Panc1 (cell line): ENCODE data around the gene OR2W3. TPM values are rescaled to one million over a fixed set of nuclear protein-coding genes. Genes with fewer than 3 reads are reported as not detected.

Experiments used
- ATAC-seq: fragments of 200-7000 bp; cut with Tn5 transposase; 2 replicates; pipeline ENCODE4 v1.9.1; 2020; ENCODE audit warnings: mild to moderate bottlenecking, moderate library complexity
- BruUV-seq: library from RNA; stranded (reverse); fragments of 400-500 nt; replicated peaks from 2 replicates; lab custom pipeline; 2021; lab: Mats Ljungman, UMichigan
- CTCF ChIA-PET: fragments of 300-600 bp; sonication (Branson Sonifier 250); formaldehyde crosslinking; loops from one replicate; lab custom pipeline; 2022; ENCODE audit warnings: antibody characterized with exemption; lab: Charles Lee
- POLR2A ChIA-PET: fragments of 300-600 bp; sonication (Branson Sonifier 250); formaldehyde crosslinking; loops from one replicate; lab custom pipeline; 2022; ENCODE audit warnings: antibody characterized with exemption; lab: Charles Lee
- DNase-seq: peaks from one replicate; pipeline ENCODE4 v3.0.0-alpha.2; 2010; ENCODE audit warnings: low read depth, low spot score
- H3K27ac ChIP-seq: 2 replicates; pipeline ENCODE4 v1.5.1; 2011; ENCODE audit warnings: mild to moderate bottlenecking, low read length, inconsistent platforms
- H3K27me3 ChIP-seq: fragments of 200-500 bp; sonication (Bioruptor generic); 2 replicates; pipeline ENCODE4 v1.6.0; 2014; ENCODE audit warnings: low read length, inconsistent platforms; ENCODE audit not compliant: control insufficient read depth, insufficient read depth
- H3K36me3 ChIP-seq: fragments of 200-500 bp; sonication (Bioruptor generic); 2 replicates; pipeline ENCODE4 v1.5.1; 2014; ENCODE audit warnings: inconsistent platforms, mild to moderate bottlenecking, low read length, moderate library complexity; ENCODE audit not compliant: control insufficient read depth, insufficient read depth
- H3K4me1 ChIP-seq: 2 replicates; pipeline ENCODE4 v1.5.1; 2011; ENCODE audit warnings: inconsistent platforms, mild to moderate bottlenecking, low read length, moderate library complexity; ENCODE audit not compliant: control insufficient read depth, insufficient read depth
- H3K4me3 ChIP-seq, 2 experiments: 2 replicates each; pipeline ENCODE4 v1.5.1; 2011 to 2012; ENCODE audit warnings: low read depth in 2 of 2, low read length in 2 of 2, mild to moderate bottlenecking in 2 of 2, inconsistent platforms in 1 of 2, moderate library complexity in 1 of 2
- H3K9me3 ChIP-seq: fragments of 200-500 bp; sonication (Bioruptor generic); 2 replicates; pipeline ENCODE4 v1.5.1; 2014; ENCODE audit warnings: low read depth, mild to moderate bottlenecking, inconsistent platforms, low read length, moderate library complexity; ENCODE audit not compliant: control insufficient read depth, insufficient read depth
- CTCF ChIP-seq: fragments of 450-650 bp; IDR thresholded peaks from 2 replicates; pipeline ENCODE4 v1.5.1; 2017; ENCODE audit warnings: mild to moderate bottlenecking
- POLR2AphosphoS5 ChIP-seq: IDR thresholded peaks from 2 replicates; pipeline ENCODE4 v1.6.1; 2012; ENCODE audit warnings: mild to moderate bottlenecking, low read depth, low read length, moderate library complexity
- REST ChIP-seq, 2 experiments: IDR thresholded peaks; 2 replicates each; pipeline ENCODE4 v1.6.1; 2011 to 2012; ENCODE audit warnings: low read depth in 2 of 2, control low read depth in 1 of 2, low read length in 1 of 2, mild to moderate bottlenecking in 1 of 2, moderate library complexity in 1 of 2; ENCODE audit not compliant: insufficient read depth in 1 of 2
- SIN3A ChIP-seq: IDR thresholded peaks from 2 replicates; pipeline ENCODE4 v1.6.1; 2012; ENCODE audit warnings: low read depth, mild to moderate bottlenecking, low read length, moderate library complexity, borderline replicate concordance; ENCODE audit not compliant: insufficient read depth
- TCF7L2 ChIP-seq: IDR thresholded peaks from 2 replicates; pipeline ENCODE4 v1.6.1; 2011; ENCODE audit warnings: mild to moderate bottlenecking, low read depth, low read length, inconsistent platforms
- in situ Hi-C: cut with HindIII; loops from 2 replicates; pipeline ENCODE4 v1.10.0; 2016; ENCODE audit warnings: low sequenced_read_pairs, low pct_unique_long_range_greater_than_20kb
- intact Hi-C: fragments of 100-400 bp; cut with micrococcal nuclease; formaldehyde crosslinking; loops from one replicate; pipeline ENCODE4 v1.10.0; 2022; ENCODE audit not compliant: unreplicated experiment
- total RNA-seq: library from RNA; stranded (reverse); gene quantifications from one replicate; pipeline ENCODE4 v1.2.1, GENCODE V29; 2021; ENCODE audit not compliant: unreplicated experiment

The OR2W3 gene
- total RNA-seq, 1 experiment from 2014 or later: not detected

GRCh38 chr1:247862756-247863155 is 32.6 kb upstream of the OR2W3 start:
- ChIA-PET CTCF (no interaction called here), POLR2A (no interaction called here)
- TF ChIP-seq SIN3A: no peak
- no peak for TF ChIP-seq CTCF
- no peak for TF ChIP-seq POLR2AphosphoS5
- TF ChIP-seq TCF7L2: no peak
- no peak for TF ChIP-seq REST (IDR thresholded peaks at IDR 0.05; ENCODE audit: insufficient read depth in 1 of 2, low read depth in 2 of 2, low read length in 1 of 2)
- Histone ChIP-seq H3K36me3 (no peaks in the 10 kb centered on the region), H3K4me1 (no peaks in the 10 kb centered on the region), H3K4me3 (no peak overlapping the region), H3K27ac (no peak overlapping the region), H3K27me3 (no peaks in the 10 kb centered on the region), H3K9me3 (no peaks in the 10 kb centered on the region)
- DNase-seq (no peak), ATAC-seq (no peak)
- intact Hi-C loops (no loop called here), in situ Hi-C loops (no loop called here)
- no TSS peak for BruUV-seq

GRCh38 chr1:247864644-247865043 is 30.7 kb upstream of the OR2W3 start:
- no TSS peak for BruUV-seq
- POLR2A ChIA-PET: no interaction called here
- in situ Hi-C loops (no loop called here), intact Hi-C loops (no loop called here)
- no peak for ATAC-seq
- H3K4me3 ChIP-seq: no peak overlapping the region
- no peaks in the 10 kb centered on the region for H3K9me3 ChIP-seq
- CTCF ChIA-PET: no interaction called here
- no peaks in the 10 kb centered on the region for H3K4me1 ChIP-seq
- no peak for DNase-seq
- no peaks in the 10 kb centered on the region for H3K27me3 ChIP-seq
- TF ChIP-seq SIN3A (no peak), TCF7L2 (no peak), POLR2AphosphoS5 (no peak), CTCF (no peak), REST (IDR thresholded peaks at IDR 0.05; ENCODE audit: insufficient read depth in 1 of 2, low read depth in 2 of 2, low read length in 1 of 2) (no peak)
- no peak overlapping the region for H3K27ac ChIP-seq
- no peaks in the 10 kb centered on the region for H3K36me3 ChIP-seq
